DOHH2 (cell line): ENCODE measurements around the gene MDN1.
"Not testable (repeated sequence)": the region's sequence is repeated elsewhere in the genome, so short reads cannot be mapped to it uniquely, and the experiment has no call there.

Experiments used
- EZH2phosphoT487 ChIP-seq: fragments of 200-600 bp; sonication (generic); IDR thresholded peaks from 2 replicates; pipeline ENCODE4 v1.6.1; 2017; ENCODE audit warnings: borderline replicate concordance, mild to moderate bottlenecking, antibody characterized with exemption, low read length, moderate library complexity, mixed read lengths
- TF ChIP-seq, protein P1 (sequence below): fragments of 200-600 bp; sonication (generic); IDR thresholded peaks from one replicate; pipeline ENCODE4 v1.5.1; 2014; ENCODE audit warnings: antibody characterized with exemption, mild to moderate bottlenecking, low read depth, low read length; ENCODE audit not compliant: poor library complexity, severe bottlenecking

DNA sequence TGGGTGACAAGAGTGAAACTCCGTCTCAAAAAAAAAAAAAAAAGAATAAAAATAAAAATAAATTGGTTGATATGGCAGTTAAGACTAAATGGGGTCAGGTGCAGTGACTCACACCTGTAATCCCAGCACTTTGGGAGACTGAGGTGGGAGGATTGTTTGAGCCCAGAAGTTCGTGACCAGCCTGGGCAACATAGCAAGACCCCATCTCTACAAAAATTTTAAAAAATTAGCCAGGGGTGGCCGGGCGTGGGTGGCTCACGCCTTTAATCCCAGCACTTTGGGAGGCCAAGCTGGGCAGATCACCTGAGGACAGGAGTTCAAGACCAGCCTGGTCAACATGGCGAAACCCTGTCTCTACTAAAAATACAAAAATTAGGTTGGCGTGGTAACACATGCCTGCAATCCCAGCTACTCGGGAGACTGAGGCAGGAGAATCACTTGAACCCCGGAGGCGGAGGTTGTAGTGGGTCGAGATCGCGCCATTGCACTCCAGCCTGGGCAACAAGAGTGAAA is 8.9 kb upstream of the MDN1 start:
- TF ChIP-seq, protein P1, sequence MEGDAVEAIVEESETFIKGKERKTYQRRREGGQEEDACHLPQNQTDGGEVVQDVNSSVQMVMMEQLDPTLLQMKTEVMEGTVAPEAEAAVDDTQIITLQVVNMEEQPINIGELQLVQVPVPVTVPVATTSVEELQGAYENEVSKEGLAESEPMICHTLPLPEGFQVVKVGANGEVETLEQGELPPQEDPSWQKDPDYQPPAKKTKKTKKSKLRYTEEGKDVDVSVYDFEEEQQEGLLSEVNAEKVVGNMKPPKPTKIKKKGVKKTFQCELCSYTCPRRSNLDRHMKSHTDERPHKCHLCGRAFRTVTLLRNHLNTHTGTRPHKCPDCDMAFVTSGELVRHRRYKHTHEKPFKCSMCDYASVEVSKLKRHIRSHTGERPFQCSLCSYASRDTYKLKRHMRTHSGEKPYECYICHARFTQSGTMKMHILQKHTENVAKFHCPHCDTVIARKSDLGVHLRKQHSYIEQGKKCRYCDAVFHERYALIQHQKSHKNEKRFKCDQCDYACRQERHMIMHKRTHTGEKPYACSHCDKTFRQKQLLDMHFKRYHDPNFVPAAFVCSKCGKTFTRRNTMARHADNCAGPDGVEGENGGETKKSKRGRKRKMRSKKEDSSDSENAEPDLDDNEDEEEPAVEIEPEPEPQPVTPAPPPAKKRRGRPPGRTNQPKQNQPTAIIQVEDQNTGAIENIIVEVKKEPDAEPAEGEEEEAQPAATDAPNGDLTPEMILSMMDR: not testable (repeated sequence)
- TF ChIP-seq EZH2phosphoT487: not testable (repeated sequence)
